Osteocyte (in vitro differentiated cells): ENCODE results near the gene PSMB8. TPM values are rescaled to one million over a fixed set of nuclear protein-coding genes. Genes with fewer than 3 reads are reported as not detected.

Source experiments
- DNase-seq: peaks from one replicate; pipeline ENCODE4 v3.0.0; 2021; ENCODE audit warnings: mixed read lengths; ENCODE audit not compliant: unreplicated experiment; ENCODE audit errors: extremely low spot score
- H3K27ac Mint-ChIP-seq: one replicate; pipeline ENCODE4 v1.8.0; 2021; ENCODE audit warnings: mild to moderate bottlenecking, mixed read lengths; ENCODE audit not compliant: unreplicated experiment
- H3K27me3 Mint-ChIP-seq: one replicate; pipeline ENCODE4 v1.8.0; 2021; ENCODE audit warnings: mixed read lengths; ENCODE audit not compliant: unreplicated experiment
- H3K36me3 Mint-ChIP-seq: one replicate; pipeline ENCODE4 v1.8.0; 2021; ENCODE audit warnings: mixed read lengths; ENCODE audit not compliant: unreplicated experiment
- H3K4me1 Mint-ChIP-seq: one replicate; pipeline ENCODE4 v1.8.0; 2021; ENCODE audit warnings: mixed read lengths; ENCODE audit not compliant: unreplicated experiment
- H3K4me3 Mint-ChIP-seq: one replicate; pipeline ENCODE4 v1.8.0; 2021; ENCODE audit warnings: mild to moderate bottlenecking, moderate library complexity, mixed read lengths; ENCODE audit not compliant: unreplicated experiment
- H3K9me3 Mint-ChIP-seq: one replicate; pipeline ENCODE4 v1.8.0; 2021; ENCODE audit warnings: mixed read lengths; ENCODE audit not compliant: unreplicated experiment
- CTCF ChIP-seq: fragments of 200-600 bp; sonication (generic); IDR thresholded peaks from 2 replicates; pipeline ENCODE4 v1.5.0; 2021; ENCODE audit warnings: antibody characterized with exemption, mild to moderate bottlenecking, moderate library complexity
- total RNA-seq: library from RNA; stranded (reverse); gene quantifications from 2 replicates; pipeline ENCODE4 v1.2.1, GENCODE V29; 2021

Gene PSMB8
- total RNA-seq, 1 donor from 2014 or later = 66.1 TPM

DNA sequence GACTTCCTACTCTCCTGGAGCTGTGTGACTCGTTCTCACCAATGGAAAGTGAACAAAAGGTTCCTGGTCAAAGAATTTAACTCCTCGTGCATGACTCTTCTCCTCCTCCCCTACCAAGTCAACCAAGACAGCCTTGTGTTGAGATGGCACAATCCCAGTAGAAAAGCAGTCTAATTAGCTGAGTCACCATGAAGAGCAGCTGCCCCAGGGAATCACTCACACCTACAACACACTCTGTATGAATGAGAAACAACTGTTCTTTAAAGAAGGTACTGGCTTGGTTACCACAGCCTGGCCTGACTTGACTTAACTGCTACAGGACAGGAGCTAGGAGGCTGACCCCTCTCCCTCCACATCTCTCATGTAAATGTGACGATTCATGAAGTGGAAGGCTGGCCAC is 24.1 kb downstream of the PSMB8 start:
- Mint-ChIP-seq H3K27ac (no peak overlapping the region), H3K9me3 (no peaks in the 10 kb centered on the region), H3K4me1 (peaks cover 5% of the 10 kb centered on the region), H3K4me3 (no peak overlapping the region), H3K36me3 (no peaks in the 10 kb centered on the region), H3K27me3 (peaks cover 24% of the 10 kb centered on the region)
- no peak for TF ChIP-seq CTCF
- DNase-seq = no peak

- TF ChIP-seq CTCF = no peak
These were observed 25.0 kb downstream of the PSMB8 start for GRCh38 chr6:32818867-32819266.

GRCh38 chr6:32816746-32817204 is 27.1 kb downstream of the PSMB8 start, which contains the start of gene HLA-DOB:
Gene HLA-DOB, minus strand, starts transcription at chr6:32817002. Its CDS starts 51 bp downstream, at chr6:32816951.
- TF ChIP-seq CTCF = no peak
- H3K4me3 Mint-ChIP-seq = no peak within 1 kb of the TSS
- no peak for DNase-seq
- H3K36me3 Mint-ChIP-seq = no peaks in the 10 kb centered on the region
- no peaks in the 10 kb centered on the region for H3K9me3 Mint-ChIP-seq
- peaks cover 44% of the 10 kb centered on the region for H3K27me3 Mint-ChIP-seq
- H3K27ac Mint-ChIP-seq = no peak within 1 kb of the TSS
- H3K4me1 Mint-ChIP-seq = peaks cover 5% of the 10 kb centered on the region

More at GRCh38 chr6:32818867-32819266, 25.0 kb downstream of the PSMB8 start:
- Mint-ChIP-seq H3K9me3 (no peaks in the 10 kb centered on the region), H3K4me3 (no peak overlapping the region), H3K27ac (no peak overlapping the region), H3K27me3 (peaks cover 26% of the 10 kb centered on the region), H3K36me3 (no peaks in the 10 kb centered on the region), H3K4me1 (peaks cover 5% of the 10 kb centered on the region)
- DNase-seq = no peak

DNA sequence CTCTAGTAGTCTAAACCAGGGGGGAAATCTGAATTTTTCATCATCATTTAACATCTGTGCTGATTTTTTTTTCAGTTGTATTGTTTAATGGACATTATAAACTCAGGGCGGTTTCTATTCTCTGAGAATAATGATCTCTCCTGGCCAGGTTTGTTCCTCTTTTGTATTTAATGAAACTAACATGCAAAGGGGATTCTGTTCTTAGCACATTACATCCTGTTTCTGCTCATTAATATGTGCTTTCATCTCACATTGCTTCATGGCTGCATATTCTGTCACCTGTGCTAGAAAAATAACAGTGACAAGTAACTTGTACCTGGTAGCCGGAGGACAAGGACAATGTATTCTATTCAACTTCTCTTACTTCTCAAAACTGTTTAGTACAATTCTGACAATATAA is 27.9 kb downstream of the PSMB8 start:
- peaks cover 5% of the 10 kb centered on the region for H3K4me1 Mint-ChIP-seq
- no peaks in the 10 kb centered on the region for H3K9me3 Mint-ChIP-seq
- H3K36me3 Mint-ChIP-seq = no peaks in the 10 kb centered on the region
- H3K4me3 Mint-ChIP-seq = no peak overlapping the region
- no peak overlapping the region for H3K27ac Mint-ChIP-seq
- no peak for DNase-seq
- TF ChIP-seq CTCF = no peak
- H3K27me3 Mint-ChIP-seq = peaks cover 44% of the 10 kb centered on the region

GRCh38 chr6:32815115-32815514 is 28.7 kb downstream of the PSMB8 start:
- peaks cover 5% of the 10 kb centered on the region for H3K4me1 Mint-ChIP-seq
- H3K4me3 Mint-ChIP-seq = no peak overlapping the region
- H3K27me3 Mint-ChIP-seq = peaks cover 49% of the 10 kb centered on the region
- H3K9me3 Mint-ChIP-seq = no peaks in the 10 kb centered on the region
- no peak for DNase-seq
- H3K27ac Mint-ChIP-seq = no peak overlapping the region
- no peak for TF ChIP-seq CTCF
- H3K36me3 Mint-ChIP-seq = no peaks in the 10 kb centered on the region
